Loucy (cell line): ENCODE results near the gene LSM3.

Experiments
- H2AFZ ChIP-seq: fragments of 200-600 bp; sonication (generic); 2 replicates; pipeline ENCODE4 v1.6.0; 2016; ENCODE audit warnings: antibody characterized with exemption, mild to moderate bottlenecking, low read length, moderate library complexity
- H3F3A ChIP-seq: fragments of 200-600 bp; 2 replicates; pipeline ENCODE4 v1.6.0; 2016; ENCODE audit warnings: antibody characterized with exemption, low read depth, mild to moderate bottlenecking
- H3K27me3 ChIP-seq: fragments of 200-600 bp; sonication (generic); 2 replicates; pipeline ENCODE4 v1.6.1; 2014; ENCODE audit warnings: low read length, mild to moderate bottlenecking; ENCODE audit not compliant: insufficient read depth, poor library complexity, severe bottlenecking
- H3K36me3 ChIP-seq: fragments of 200-600 bp; sonication (generic); 2 replicates; pipeline ENCODE4 v1.6.1; 2016; ENCODE audit warnings: low read length; ENCODE audit not compliant: insufficient read depth
- H3K4me1 ChIP-seq: fragments of 200-600 bp; sonication (generic); 2 replicates; pipeline ENCODE4 v1.5.1; 2014; ENCODE audit warnings: low read length, mild to moderate bottlenecking; ENCODE audit not compliant: insufficient read depth, poor library complexity, severe bottlenecking
- H3K4me2 ChIP-seq: fragments of 200-600 bp; sonication (generic); 2 replicates; pipeline ENCODE4 v1.6.0; 2014; ENCODE audit warnings: antibody characterized with exemption, low read length, low read depth, mild to moderate bottlenecking; ENCODE audit not compliant: poor library complexity, severe bottlenecking
- H3K4me3 ChIP-seq: fragments of 200-600 bp; sonication (generic); 2 replicates; pipeline ENCODE4 v1.5.1; 2014; ENCODE audit warnings: low read length, mild to moderate bottlenecking, mixed read lengths; ENCODE audit not compliant: poor library complexity, severe bottlenecking
- H3K79me2 ChIP-seq: fragments of 200-600 bp; sonication (generic); 2 replicates; pipeline ENCODE4 v1.6.1; 2014; ENCODE audit warnings: low read length; ENCODE audit not compliant: insufficient read depth
- H3K9ac ChIP-seq: fragments of 200-600 bp; sonication (generic); 2 replicates; pipeline ENCODE4 v1.6.0; 2014; ENCODE audit warnings: mild to moderate bottlenecking, low read depth, low read length, moderate library complexity; ENCODE audit not compliant: poor library complexity, severe bottlenecking
- H3K9me2 ChIP-seq: fragments of 200-600 bp; sonication (generic); replicated peaks from 2 replicates; pipeline ENCODE4 v1.6.1; 2016; ENCODE audit warnings: low read depth, low read length, mixed read lengths
- H3K9me3 ChIP-seq: fragments of 200-600 bp; sonication (generic); 2 replicates; pipeline ENCODE4 v1.6.1; 2014; ENCODE audit warnings: mild to moderate bottlenecking, antibody characterized with exemption, low read length, low read depth; ENCODE audit not compliant: insufficient read depth
- H4K20me1 ChIP-seq: fragments of 200-600 bp; sonication (generic); 2 replicates; pipeline ENCODE4 v1.6.0; 2014; ENCODE audit warnings: antibody characterized with exemption, low read length, mild to moderate bottlenecking; ENCODE audit not compliant: insufficient read depth, poor library complexity, severe bottlenecking
- EZH2phosphoT487 ChIP-seq: fragments of 200-600 bp; IDR thresholded peaks from 2 replicates; pipeline ENCODE4 v1.6.1; 2018; ENCODE audit warnings: antibody characterized with exemption, mild to moderate bottlenecking, moderate library complexity, borderline replicate concordance
- TF ChIP-seq, protein P1 (sequence below): fragments of 200-600 bp; sonication (generic); conservative IDR thresholded peaks from 2 replicates; pipeline ENCODE4 v1.5.1; 2014; ENCODE audit warnings: mild to moderate bottlenecking, antibody characterized with exemption, low read length

Gene LSM3

DNA sequence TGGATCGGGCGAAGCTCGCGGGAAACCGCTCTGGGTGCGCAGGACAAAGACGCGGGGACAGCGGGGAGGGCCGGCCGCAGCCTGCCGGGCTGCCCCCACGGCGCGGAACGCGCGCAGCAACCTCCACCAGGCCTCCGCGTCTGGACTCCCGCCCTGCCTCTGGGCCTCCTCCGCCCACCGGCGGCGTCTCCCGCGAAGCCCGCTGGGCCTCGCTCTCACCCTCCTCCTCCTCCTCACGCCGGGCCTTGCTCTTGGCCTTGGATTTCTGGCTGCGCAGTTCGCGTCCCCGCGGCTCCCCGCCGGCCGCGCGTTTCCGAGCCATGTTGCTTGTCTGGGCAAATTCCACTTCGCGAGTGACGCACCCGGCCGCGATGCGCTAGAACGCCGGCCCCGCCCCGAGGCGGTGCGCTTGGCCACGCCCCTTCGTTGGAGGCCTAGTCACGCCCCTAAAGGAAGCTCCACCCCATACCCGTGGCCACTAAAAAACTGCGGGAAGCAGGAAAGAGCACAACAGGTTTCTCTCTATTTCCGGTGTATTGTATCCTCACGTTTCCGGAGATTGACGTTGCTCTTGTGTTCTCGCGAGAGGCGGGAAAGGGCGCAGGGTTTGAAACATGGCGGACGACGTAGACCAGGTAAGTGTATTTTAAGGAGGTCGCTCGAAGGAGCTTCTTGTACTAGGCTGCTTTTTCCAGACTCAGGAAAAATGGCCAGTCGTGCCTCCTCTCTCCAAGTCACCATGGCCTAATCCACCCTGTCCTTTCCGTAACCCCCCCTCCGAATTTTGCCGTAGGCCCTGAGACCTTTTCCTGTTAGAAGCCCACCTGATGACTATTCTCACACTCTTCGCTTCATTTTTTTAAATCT lies at the start of gene LSM3, which contains the start of gene XPC:
TSS of gene LSM3 (plus strand) at position 571 of the 867 bp plus-strand sequence. CDS start at position 615, 44 bp downstream.
TSS of gene XPC (minus strand) at position 355 of the 867 bp plus-strand sequence. CDS start at position 322, 33 bp downstream.
- peaks cover 72% of the 10 kb centered on the region for H3K4me1 ChIP-seq
- H3K9me3 ChIP-seq, result no peaks in the 10 kb centered on the region
- peak within 1 kb of the TSS; percentile 74 for H2AFZ ChIP-seq
- H3K4me2 ChIP-seq, result peak within 1 kb of the TSS; percentile 98
- H3K9ac ChIP-seq, result peak within 1 kb of the TSS; percentile 99
- peak within 1 kb of the TSS; percentile 95 for H3K4me3 ChIP-seq
- no peak for TF ChIP-seq EZH2phosphoT487
- TF ChIP-seq, protein P1, sequence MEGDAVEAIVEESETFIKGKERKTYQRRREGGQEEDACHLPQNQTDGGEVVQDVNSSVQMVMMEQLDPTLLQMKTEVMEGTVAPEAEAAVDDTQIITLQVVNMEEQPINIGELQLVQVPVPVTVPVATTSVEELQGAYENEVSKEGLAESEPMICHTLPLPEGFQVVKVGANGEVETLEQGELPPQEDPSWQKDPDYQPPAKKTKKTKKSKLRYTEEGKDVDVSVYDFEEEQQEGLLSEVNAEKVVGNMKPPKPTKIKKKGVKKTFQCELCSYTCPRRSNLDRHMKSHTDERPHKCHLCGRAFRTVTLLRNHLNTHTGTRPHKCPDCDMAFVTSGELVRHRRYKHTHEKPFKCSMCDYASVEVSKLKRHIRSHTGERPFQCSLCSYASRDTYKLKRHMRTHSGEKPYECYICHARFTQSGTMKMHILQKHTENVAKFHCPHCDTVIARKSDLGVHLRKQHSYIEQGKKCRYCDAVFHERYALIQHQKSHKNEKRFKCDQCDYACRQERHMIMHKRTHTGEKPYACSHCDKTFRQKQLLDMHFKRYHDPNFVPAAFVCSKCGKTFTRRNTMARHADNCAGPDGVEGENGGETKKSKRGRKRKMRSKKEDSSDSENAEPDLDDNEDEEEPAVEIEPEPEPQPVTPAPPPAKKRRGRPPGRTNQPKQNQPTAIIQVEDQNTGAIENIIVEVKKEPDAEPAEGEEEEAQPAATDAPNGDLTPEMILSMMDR, result no peak
- peaks cover 73% of the 10 kb centered on the region for H3K79me2 ChIP-seq
- no peaks in the 10 kb centered on the region for H3K9me2 ChIP-seq
- no peaks in the 10 kb centered on the region; the same call in 1 of the 2 replicates for H3K36me3 ChIP-seq
- H4K20me1 ChIP-seq, result peaks cover 29% of the 10 kb centered on the region
- peaks cover 4% of the 10 kb centered on the region for H3K27me3 ChIP-seq
- no peaks in the 10 kb centered on the region for H3F3A ChIP-seq

DNA sequence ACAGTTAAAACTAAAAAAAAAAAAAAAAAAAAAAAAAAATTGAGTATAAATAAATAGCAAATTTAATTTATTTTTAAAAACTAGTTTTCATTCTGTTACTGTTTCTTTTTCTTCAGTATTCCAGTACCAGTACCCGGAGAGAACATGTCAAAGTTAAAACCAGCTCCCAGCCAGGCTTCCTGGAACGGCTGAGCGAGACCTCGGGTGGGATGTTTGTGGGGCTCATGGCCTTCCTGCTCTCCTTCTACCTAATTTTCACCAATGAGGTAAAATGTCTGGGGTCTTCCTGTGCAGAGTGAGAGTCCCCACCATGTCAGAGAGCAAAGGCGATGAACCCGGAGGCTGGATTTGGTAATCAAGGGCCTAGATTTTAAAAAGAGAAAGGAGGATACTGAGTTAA lies 49.3 kb upstream of the LSM3 start:
- TF ChIP-seq, protein P1, result no peak
- no peak for TF ChIP-seq EZH2phosphoT487
- no peak overlapping the region for H2AFZ ChIP-seq
- H3K36me3 ChIP-seq, result peaks cover 36% of the 10 kb centered on the region; the same call in 1 of the 2 replicates
- peaks cover 28% of the 10 kb centered on the region for H3K4me1 ChIP-seq
- H3K79me2 ChIP-seq, result peaks cover 42% of the 10 kb centered on the region
- no peaks in the 10 kb centered on the region for H3K9me3 ChIP-seq
- H4K20me1 ChIP-seq, result peaks cover 33% of the 10 kb centered on the region
- H3K4me2 ChIP-seq, result no peak overlapping the region
- H3F3A ChIP-seq, result no peaks in the 10 kb centered on the region
- no peak overlapping the region for H3K9ac ChIP-seq
- H3K9me2 ChIP-seq, result no peaks in the 10 kb centered on the region
- H3K27me3 ChIP-seq, result no peaks in the 10 kb centered on the region
- H3K4me3 ChIP-seq, result no peak overlapping the region

DNA sequence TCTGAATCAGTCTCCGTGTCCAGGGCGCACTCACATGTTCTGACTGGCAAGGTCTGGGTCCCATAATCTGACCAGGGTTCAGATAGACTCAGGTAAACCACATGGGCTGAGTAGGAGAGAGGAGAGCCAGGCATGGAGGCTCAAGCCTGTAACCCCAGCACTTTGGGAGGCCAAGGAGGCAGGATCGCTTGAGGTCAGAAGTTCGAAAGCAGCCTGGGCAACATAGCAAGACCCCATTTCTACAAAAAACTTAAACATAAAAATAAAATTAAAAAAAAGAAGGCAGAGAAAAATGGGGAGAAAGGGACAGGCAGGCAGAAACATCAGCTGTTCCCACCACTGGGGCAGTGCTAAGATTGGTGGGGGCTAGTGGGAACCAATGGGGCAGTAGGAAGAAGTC lies 48.4 kb upstream of the LSM3 start:
- H3K79me2 ChIP-seq, result peaks cover 38% of the 10 kb centered on the region
- no peaks in the 10 kb centered on the region for H3F3A ChIP-seq
- no peak overlapping the region for H3K4me3 ChIP-seq
- H3K4me1 ChIP-seq, result peaks cover 27% of the 10 kb centered on the region
- H3K4me2 ChIP-seq, result no peak overlapping the region
- H4K20me1 ChIP-seq, result peaks cover 33% of the 10 kb centered on the region
- no peak for TF ChIP-seq EZH2phosphoT487
- TF ChIP-seq, protein P1, result no peak
- no peaks in the 10 kb centered on the region for H3K27me3 ChIP-seq
- H3K36me3 ChIP-seq, result peaks cover 45% of the 10 kb centered on the region; the same call in 1 of the 2 replicates
- H2AFZ ChIP-seq, result no peak overlapping the region
- H3K9ac ChIP-seq, result no peak overlapping the region
- H3K9me3 ChIP-seq, result no peaks in the 10 kb centered on the region
- H3K9me2 ChIP-seq, result no peaks in the 10 kb centered on the region
